HG02623 (cell line): ENCODE measurements around the gene BPIFB3.

Experiments used
- ATAC-seq: cut with Tn5 transposase; IDR thresholded peaks from one replicate; pipeline ENCODE4 v1.9.1; 2021; ENCODE audit warnings: moderate library complexity; ENCODE audit not compliant: unreplicated experiment

Gene BPIFB3

GRCh38 chr20:33015700-33016580, 37.8 kb upstream of the BPIFB3 start:
- ATAC-seq = no peak

DNA sequence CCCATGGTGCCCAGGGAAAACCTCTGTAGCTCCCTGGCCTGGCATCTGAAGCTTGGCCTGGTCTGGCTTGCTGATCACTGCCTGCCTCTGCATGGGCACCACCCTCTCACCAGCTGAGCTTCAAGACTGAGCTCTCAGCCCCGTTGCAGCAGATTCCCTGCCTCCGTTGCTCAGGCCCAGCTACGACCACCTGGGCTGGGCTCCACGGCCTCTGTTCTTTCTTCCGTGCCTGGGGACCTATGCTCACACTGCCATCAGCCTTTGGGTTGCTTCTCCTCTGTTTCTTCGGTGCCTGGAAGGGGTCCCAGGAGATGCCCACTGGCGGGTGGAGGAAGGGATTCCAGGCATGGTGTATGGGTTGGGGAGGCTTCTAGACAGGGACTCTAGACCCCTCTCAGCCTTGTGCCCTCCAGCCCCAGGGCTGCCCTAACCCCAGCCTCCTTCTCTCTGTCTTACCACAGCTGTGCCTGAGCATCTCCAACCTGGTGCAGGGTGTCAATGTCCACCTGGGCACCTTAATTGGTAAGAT, 37.1 kb upstream of the BPIFB3 start:
- ATAC-seq = no peak

DNA sequence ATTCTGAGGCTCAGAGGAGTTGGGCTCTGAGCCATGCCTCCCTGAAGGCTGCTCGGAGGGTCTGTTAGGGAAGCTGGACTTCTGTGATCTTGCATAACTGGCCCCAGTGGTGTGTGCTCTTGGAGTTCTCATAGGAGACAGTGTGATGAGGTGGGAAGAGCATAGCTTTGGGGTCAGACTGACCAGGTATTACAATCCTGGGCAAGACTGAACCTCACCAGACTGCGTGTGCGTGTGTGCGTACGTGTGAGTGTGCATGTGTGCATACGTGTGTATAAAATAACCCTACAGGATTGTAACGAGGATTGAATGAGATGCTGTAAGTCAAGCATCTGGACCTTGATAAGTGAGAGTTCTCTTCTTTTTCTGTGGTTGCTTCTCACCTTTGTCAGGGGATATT, 36.2 kb upstream of the BPIFB3 start:
- no peak for ATAC-seq

GRCh38 chr20:33018169-33018931, 35.4 kb upstream of the BPIFB3 start:
- no peak for ATAC-seq

DNA sequence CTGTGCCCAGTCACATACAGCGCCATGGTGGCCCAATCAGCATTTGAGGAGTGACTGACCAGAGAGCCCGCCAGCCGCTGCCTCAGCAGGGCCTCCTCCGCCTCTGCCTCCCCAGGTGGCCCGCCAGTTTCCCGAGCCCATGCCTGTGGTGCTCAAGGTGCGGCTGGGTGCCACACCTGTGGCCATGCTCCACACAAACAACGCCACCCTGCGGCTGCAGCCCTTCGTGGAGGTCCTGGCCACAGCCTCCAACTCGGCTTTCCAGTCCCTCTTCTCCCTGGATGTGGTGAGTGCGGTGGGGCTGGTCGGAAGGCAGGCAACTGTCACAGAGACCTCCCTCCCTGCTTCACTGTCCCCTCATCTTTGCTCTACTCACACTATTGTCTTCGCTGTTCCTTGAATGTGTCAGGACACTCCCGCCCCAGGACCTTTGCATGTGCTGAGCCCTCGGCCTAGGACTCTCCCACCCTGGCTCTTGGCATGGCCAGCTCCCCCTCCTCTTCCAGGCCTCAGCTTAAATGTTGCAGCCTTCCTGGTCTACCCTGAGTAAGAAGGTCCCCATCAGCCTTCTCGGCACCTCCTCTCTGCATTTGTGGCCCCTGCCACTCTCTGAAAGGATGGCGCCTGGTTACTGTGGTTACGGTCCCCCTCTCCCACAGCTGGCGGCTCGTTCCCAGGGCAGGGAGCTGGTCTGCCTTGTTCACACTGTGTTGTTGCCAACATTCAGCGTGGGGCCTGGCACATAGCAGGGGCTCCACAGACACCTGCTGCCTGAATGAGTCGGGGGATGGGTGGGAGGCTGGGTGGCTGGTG, 34.0 kb upstream of the BPIFB3 start:
- ATAC-seq = no peak

- ATAC-seq = no peak
Measured at GRCh38 chr20:33020278-33021161, 33.2 kb upstream of the BPIFB3 start.

GRCh38 chr20:33021879-33022278, 31.8 kb upstream of the BPIFB3 start:
- no peak for ATAC-seq

DNA sequence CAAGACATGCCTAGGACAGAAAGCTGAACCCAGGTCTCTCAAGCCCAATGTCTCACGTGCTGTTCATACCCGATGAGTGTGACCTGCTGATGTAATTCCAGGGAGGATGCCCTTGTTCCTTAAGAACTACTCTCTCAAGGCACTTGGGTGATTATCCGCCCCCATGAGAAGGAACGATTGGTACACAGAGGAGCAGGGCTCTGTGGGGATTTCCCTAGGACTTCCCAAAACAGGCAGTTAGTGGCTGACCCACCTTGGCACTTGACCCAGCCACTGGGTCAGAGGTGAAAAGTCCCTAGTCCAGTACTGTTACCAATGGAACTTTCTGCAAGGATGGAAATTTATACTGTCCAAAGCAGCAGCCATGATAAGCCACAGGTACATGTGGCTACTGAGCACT, 31.4 kb upstream of the BPIFB3 start:
- ATAC-seq = no peak

DNA sequence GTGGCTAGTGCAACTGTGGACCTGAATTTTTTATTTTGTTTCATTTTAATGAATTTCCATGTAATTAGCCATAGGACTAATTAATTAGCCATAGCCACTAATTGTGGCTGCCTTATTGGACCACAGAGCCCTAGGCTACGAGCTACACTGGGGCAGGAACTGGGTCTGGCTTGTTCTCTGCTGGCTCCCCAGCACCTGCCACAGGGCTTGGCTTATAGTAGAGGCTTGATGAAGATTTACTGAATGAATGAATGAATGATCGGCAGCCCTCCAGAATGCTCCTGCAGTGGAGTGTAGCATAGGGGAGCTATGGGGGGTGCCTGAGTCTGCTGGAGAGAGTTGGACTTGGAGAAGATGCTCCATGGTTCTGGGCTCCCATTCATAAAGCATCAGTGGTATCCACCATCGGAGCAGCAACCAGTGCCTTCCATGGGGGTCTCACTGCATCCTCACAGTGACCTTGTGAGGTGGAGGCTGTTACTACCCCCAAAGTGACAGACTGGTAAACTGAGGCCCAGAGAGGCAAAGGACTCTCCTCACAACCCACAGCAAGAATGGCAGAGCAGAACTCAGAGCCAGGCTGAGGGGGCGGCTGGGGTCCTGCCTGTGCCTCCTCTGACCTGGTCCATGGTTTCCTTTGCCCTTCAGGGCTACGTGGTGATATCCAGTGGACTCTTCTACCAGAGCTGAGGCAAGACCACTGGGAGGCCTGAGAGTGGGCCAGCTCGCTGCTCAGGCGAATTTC, 30.8 kb upstream of the BPIFB3 start:
- ATAC-seq = no peak

GRCh38 chr20:33023439-33024242, 30.1 kb upstream of the BPIFB3 start:
- ATAC-seq = no peak

- no peak for ATAC-seq
Measured at GRCh38 chr20:33024243-33024560, 29.5 kb upstream of the BPIFB3 start.

DNA sequence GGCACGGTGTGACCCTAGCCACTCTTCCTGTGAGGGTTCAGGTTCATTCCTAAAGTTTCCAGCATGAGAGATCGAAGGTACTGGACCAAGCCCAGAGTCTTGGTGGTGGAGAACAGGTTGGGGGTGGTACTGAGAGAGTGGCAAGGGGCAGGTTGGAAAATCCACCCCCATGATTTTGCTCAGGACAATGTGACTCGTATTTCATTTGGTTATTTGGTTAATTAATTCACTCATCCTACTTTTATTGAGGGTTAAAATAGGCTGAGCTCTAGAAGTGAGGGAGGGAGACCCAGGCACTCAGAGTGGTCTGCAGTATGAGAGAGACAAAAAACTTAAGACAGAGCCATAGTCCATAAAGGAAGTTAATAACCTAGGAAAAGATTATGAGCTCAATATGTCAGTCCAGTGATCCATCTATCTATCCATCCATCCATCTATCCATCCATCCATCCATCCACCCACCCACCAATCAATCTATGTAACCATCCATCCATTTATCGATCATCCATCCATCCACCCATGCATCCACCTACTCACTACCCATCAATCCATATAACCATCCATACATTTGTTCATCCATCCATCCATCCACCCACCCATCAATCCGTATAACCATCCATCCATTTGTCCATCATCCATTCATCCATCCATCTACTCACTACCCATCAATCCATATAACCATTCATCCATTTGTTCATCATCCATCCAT, 28.9 kb upstream of the BPIFB3 start:
- ATAC-seq = no peak

- ATAC-seq = no peak
Measured at GRCh38 chr20:33025318-33025876, 28.3 kb upstream of the BPIFB3 start.

GRCh38 chr20:33026072-33026778, 27.5 kb upstream of the BPIFB3 start:
- ATAC-seq = no peak

DNA sequence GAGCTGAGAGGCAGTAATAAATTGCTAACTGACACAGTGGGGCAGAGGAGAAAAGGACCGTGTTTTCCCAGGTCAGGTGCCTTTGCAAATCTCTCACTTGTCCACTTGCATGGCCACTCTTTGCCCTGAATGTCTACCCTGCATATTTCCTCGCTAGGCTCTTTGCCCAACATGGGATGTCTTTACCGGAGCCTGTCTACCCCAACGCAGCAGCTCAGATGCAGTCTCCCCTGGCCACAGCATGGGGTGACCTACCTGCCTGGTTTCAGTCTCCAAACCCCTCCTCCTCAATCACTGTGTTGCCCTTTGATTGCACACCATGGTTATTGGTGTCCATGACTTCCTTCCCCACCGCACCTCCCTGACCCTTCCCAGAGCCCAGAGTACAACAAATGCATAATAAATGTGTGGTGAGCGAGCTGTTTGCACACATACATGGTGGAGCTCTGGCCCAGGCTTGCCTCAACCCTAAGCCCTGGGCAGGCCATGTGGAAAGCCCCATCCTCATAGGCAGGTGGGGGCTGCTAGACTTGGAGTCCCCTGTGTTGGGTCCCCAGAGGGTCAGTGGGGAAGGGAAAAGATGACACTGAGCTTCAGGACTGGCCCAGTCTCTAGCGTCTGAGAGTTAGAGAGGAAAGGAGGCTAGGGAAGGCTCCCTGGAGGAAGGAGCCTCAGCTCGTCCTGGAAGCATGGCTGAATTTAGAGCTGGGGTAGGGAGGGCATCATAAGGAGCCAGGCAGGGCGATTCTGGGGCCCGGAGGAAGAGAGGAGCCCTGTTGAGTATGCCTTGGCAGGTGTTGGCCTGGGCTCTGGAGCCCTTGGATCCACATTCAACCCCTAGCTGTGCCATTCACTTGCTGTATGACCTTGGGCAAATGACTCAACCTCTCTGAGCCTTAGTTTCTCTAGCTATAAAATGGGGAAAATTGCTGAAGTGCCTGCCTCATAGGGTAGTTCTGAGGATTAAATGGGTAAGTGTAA, 26.6 kb upstream of the BPIFB3 start:
- ATAC-seq = no peak
